Stromal cell of bone marrow (primary cell): ENCODE data around the gene SCD5.
"Not testable (repeated sequence)": the region's sequence is repeated elsewhere in the genome, so short reads cannot be mapped to it uniquely, and the experiment has no call there.

Experiments used
- DNase-seq: peaks from one replicate; pipeline ENCODE4 v3.0.0-alpha.2; 2012; ENCODE audit warnings: low read depth

SCD5 gene

GRCh38 chr4:82798168-82799005 lies at the start of gene SCD5:
Gene SCD5 (minus strand): TSS chr4:82798796. CDS start chr4:82798537, 259 bp downstream.
- peak; percentile 73 for DNase-seq

GRCh38 chr4:82842593-82842992 lies 44.0 kb upstream of the SCD5 start:
- no peak for DNase-seq

- no peak for DNase-seq
Observed at GRCh38 chr4:82839624-82840023, 41.0 kb upstream of the SCD5 start.

- peak; percentile 57 for DNase-seq
Observed at GRCh38 chr4:82833696-82834313, 35.2 kb upstream of the SCD5 start.

- DNase-seq: not testable (repeated sequence)
Observed at GRCh38 chr4:82833060-82833459, 34.5 kb upstream of the SCD5 start.

- DNase-seq: no peak
Observed at GRCh38 chr4:82825425-82825824, 26.8 kb upstream of the SCD5 start.

GRCh38 chr4:82823062-82823461 lies 24.5 kb upstream of the SCD5 start:
- DNase-seq: no peak

- DNase-seq: no peak
Observed at GRCh38 chr4:82820689-82821088, 22.1 kb upstream of the SCD5 start.

GRCh38 chr4:82818664-82819662 lies 20.4 kb upstream of the SCD5 start:
- no peak for DNase-seq

- not testable (repeated sequence) for DNase-seq
Observed at GRCh38 chr4:82816874-82817273, 18.3 kb upstream of the SCD5 start.

- DNase-seq: no peak
Observed at GRCh38 chr4:82814034-82814433, 15.4 kb upstream of the SCD5 start.

- no peak for DNase-seq
Observed at GRCh38 chr4:82811838-82812341, 13.3 kb upstream of the SCD5 start.

- DNase-seq: no peak
Observed at GRCh38 chr4:82811392-82811791, 12.8 kb upstream of the SCD5 start.

GRCh38 chr4:82810176-82810575 lies 11.6 kb upstream of the SCD5 start:
- no peak for DNase-seq

- DNase-seq: no peak
Observed at GRCh38 chr4:82809619-82810018, 11.0 kb upstream of the SCD5 start.

GRCh38 chr4:82803746-82804145 lies 5.2 kb upstream of the SCD5 start:
- DNase-seq: no peak

GRCh38 chr4:82802911-82803310 lies 4.3 kb upstream of the SCD5 start:
- no peak for DNase-seq

GRCh38 chr4:82801910-82802521 lies 3.4 kb upstream of the SCD5 start:
- DNase-seq: peak; percentile 45

GRCh38 chr4:82799006-82799881 lies 648 bp upstream of the SCD5 start:
- DNase-seq: no peak

- DNase-seq: no peak
Observed at GRCh38 chr4:82797405-82798111, 1.0 kb downstream of the SCD5 start.
